PC-9 (cell line): ENCODE data around the gene MROH9. TPM values are rescaled to one million over a fixed set of nuclear protein-coding genes. Genes with fewer than 3 reads are reported as not detected.

Experiments
- BruUV-seq: library from RNA; stranded (reverse); fragments of 400-500 nt; replicated peaks from 2 replicates; lab custom pipeline; 2021; lab: Mats Ljungman, UMichigan
- CTCF ChIA-PET: fragments of 300-600 bp; sonication (Branson Sonifier 250); formaldehyde crosslinking; loops from one replicate; lab custom pipeline; 2022; ENCODE audit warnings: antibody characterized with exemption; lab: Charles Lee
- POLR2A ChIA-PET: fragments of 300-600 bp; sonication (Branson Sonifier 250); formaldehyde crosslinking; loops from one replicate; lab custom pipeline; 2022; ENCODE audit warnings: antibody characterized with exemption; ENCODE audit not compliant: unreplicated experiment; lab: Charles Lee
- DNase-seq, 2 experiments: peaks; one replicate each; pipeline versions ENCODE4 v3.0.0 to v3.0.0-alpha.2; 2015 to 2022; ENCODE audit warnings: mixed read lengths in 1 of 2
- H2AFZ ChIP-seq: fragments of 200-600 bp; sonication (generic); 2 replicates; pipeline ENCODE4 v1.8.1; 2017; ENCODE audit warnings: antibody characterized with exemption
- H3F3A ChIP-seq: fragments of 200-600 bp; sonication (generic); 2 replicates; pipeline ENCODE4 v1.8.1; 2017; ENCODE audit warnings: antibody characterized with exemption, mild to moderate bottlenecking, low read depth; ENCODE audit not compliant: insufficient read depth
- H3K27ac ChIP-seq: fragments of 200-600 bp; sonication (generic); 2 replicates; pipeline ENCODE4 v1.6.1; 2016; ENCODE audit warnings: mixed run types
- H3K27me3 ChIP-seq: fragments of 200-600 bp; sonication (generic); 2 replicates; pipeline ENCODE4 v1.6.1; 2016; ENCODE audit warnings: low read depth, mixed run types; ENCODE audit not compliant: insufficient read depth
- H3K36me3 ChIP-seq: fragments of 200-600 bp; sonication (generic); 2 replicates; pipeline ENCODE4 v1.6.1; 2016; ENCODE audit warnings: low read depth, mixed run types
- H3K4me1 ChIP-seq: fragments of 200-600 bp; sonication (generic); replicated peaks from 2 replicates; pipeline ENCODE4 v1.6.1; 2016; ENCODE audit warnings: mixed run types; ENCODE audit not compliant: insufficient read depth
- H3K4me2 ChIP-seq: fragments of 200-600 bp; sonication (generic); 2 replicates; pipeline ENCODE4 v1.6.1; 2017; ENCODE audit warnings: mixed run types
- H3K4me3 ChIP-seq: fragments of 200-600 bp; sonication (generic); 2 replicates; pipeline ENCODE4 v1.6.1; 2016; ENCODE audit warnings: mixed run types
- H3K79me2 ChIP-seq: fragments of 200-600 bp; sonication (generic); 2 replicates; pipeline ENCODE4 v1.6.1; 2017; ENCODE audit warnings: low read depth, mixed run types
- H3K9me2 ChIP-seq: fragments of 200-600 bp; sonication (generic); 2 replicates; pipeline ENCODE4 v1.8.1; 2017; ENCODE audit warnings: mild to moderate bottlenecking; ENCODE audit not compliant: insufficient read depth
- H3K9me3 ChIP-seq: fragments of 200-600 bp; sonication (generic); 2 replicates; pipeline ENCODE4 v1.8.1; 2016; ENCODE audit warnings: low read depth; ENCODE audit not compliant: insufficient read depth
- H4K20me1 ChIP-seq: fragments of 200-600 bp; sonication (generic); 2 replicates; pipeline ENCODE4 v1.8.1; 2017; ENCODE audit not compliant: insufficient read depth
- EZH2 ChIP-seq: fragments of 200-600 bp; sonication (generic); IDR thresholded peaks from 2 replicates; pipeline ENCODE4 v1.8.0; 2017; ENCODE audit warnings: antibody characterized with exemption, low read depth
- intact Hi-C: fragments of 100-400 bp; cut with micrococcal nuclease; formaldehyde crosslinking; loops from one replicate; pipeline ENCODE4 v1.10.0; 2022; ENCODE audit not compliant: unreplicated experiment
- total RNA-seq: library from RNA; stranded (reverse); gene quantifications from 2 replicates; pipeline ENCODE4 v1.2.3, GENCODE V29; 2021
- TF ChIP-seq, protein P1 (sequence below): fragments of 200-600 bp; sonication (generic); conservative IDR thresholded peaks from 2 replicates; pipeline ENCODE4 v1.6.1; 2017; ENCODE audit warnings: mixed run types, antibody characterized with exemption, mild to moderate bottlenecking, moderate library complexity

Gene MROH9
- total RNA-seq, 1 experiment from 2014 or later: not detected

DNA sequence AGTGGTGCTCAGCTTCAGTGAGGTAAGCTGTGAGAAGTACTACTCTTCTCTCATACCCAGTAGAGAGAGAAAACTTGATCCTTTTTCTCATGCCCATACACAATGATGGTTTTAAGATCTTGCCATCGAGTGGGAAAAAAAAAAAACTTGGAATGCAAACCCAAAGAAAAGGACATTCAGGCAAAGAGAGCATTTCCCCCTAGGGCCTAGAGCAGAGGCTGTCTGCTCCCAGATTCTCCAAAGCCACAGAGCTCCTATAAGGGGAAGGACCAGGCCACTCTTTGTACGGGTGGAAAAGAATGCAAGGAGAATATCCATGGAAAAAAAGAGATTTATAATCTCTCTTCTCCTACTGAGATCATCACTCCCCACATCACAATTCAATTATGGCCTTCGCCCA, 34.9 kb downstream of the MROH9 start:
- CTCF ChIA-PET: no interaction called here

DNA sequence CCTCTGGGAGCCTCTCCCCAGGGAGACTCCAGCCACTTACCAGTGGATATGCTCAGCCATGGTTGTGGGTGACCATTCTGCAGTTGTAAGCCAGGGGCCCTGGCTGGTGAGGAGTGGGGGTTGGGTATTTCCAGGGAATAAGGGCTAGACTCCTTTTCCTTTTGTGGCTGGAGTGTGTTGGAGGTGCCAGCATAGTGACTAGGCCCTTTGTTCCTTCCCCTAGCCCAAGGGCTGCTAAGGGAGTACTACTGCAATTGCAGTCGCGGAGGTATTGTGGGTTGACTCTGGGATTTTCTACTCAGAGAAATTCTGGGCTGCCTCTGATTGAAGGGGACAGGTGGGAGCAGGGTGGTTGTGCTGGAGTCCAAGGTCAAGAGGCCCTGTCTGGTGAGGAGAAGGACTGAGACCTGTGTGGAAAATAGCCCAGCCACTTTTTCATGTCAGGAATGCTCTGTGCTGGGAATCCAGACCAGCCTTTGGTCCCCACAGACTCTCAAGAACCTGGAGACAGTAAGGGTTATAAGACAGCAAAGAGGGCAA, 43.1 kb downstream of the MROH9 start:
- DNase-seq: no peak
- no peaks in the 10 kb centered on the region for H4K20me1 ChIP-seq
- no peaks in the 10 kb centered on the region for H3K9me3 ChIP-seq
- intact Hi-C loops: no loop called here
- H3K4me3 ChIP-seq: no peak overlapping the region
- H3F3A ChIP-seq: no peaks in the 10 kb centered on the region
- no peaks in the 10 kb centered on the region for H3K79me2 ChIP-seq
- no TSS peak for BruUV-seq
- no peak for TF ChIP-seq EZH2
- TF ChIP-seq, protein P1, sequence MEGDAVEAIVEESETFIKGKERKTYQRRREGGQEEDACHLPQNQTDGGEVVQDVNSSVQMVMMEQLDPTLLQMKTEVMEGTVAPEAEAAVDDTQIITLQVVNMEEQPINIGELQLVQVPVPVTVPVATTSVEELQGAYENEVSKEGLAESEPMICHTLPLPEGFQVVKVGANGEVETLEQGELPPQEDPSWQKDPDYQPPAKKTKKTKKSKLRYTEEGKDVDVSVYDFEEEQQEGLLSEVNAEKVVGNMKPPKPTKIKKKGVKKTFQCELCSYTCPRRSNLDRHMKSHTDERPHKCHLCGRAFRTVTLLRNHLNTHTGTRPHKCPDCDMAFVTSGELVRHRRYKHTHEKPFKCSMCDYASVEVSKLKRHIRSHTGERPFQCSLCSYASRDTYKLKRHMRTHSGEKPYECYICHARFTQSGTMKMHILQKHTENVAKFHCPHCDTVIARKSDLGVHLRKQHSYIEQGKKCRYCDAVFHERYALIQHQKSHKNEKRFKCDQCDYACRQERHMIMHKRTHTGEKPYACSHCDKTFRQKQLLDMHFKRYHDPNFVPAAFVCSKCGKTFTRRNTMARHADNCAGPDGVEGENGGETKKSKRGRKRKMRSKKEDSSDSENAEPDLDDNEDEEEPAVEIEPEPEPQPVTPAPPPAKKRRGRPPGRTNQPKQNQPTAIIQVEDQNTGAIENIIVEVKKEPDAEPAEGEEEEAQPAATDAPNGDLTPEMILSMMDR: no peak
- H3K9me2 ChIP-seq: no peaks in the 10 kb centered on the region
- no peaks in the 10 kb centered on the region for H3K27me3 ChIP-seq
- CTCF ChIA-PET: no interaction called here
- POLR2A ChIA-PET: no interaction called here
- H2AFZ ChIP-seq: no peak overlapping the region
- no peak overlapping the region for H3K27ac ChIP-seq
- H3K4me2 ChIP-seq: no peak overlapping the region
- H3K4me1 ChIP-seq: no peaks in the 10 kb centered on the region
- H3K36me3 ChIP-seq: no peaks in the 10 kb centered on the region

More for the DNA sequence above, 34.9 kb downstream of the MROH9 start:
- Histone ChIP-seq H4K20me1 (no peaks in the 10 kb centered on the region), H3K4me2 (no peak overlapping the region), H2AFZ (no peak overlapping the region), H3K9me2 (no peaks in the 10 kb centered on the region), H3K9me3 (no peaks in the 10 kb centered on the region), H3K27me3 (0 out of 2 replicates have a peak, but pooled peaks cover 4% of the 10 kb centered on the region), H3F3A (no peaks in the 10 kb centered on the region), H3K4me3 (no peak overlapping the region), H3K4me1 (no peaks in the 10 kb centered on the region), H3K27ac (no peak overlapping the region), H3K79me2 (no peaks in the 10 kb centered on the region), H3K36me3 (no peaks in the 10 kb centered on the region)
- DNase-seq: no peak
- POLR2A ChIA-PET: no interaction called here
- BruUV-seq: no TSS peak
- intact Hi-C loops: no loop called here
- TF ChIP-seq EZH2: no peak

DNA sequence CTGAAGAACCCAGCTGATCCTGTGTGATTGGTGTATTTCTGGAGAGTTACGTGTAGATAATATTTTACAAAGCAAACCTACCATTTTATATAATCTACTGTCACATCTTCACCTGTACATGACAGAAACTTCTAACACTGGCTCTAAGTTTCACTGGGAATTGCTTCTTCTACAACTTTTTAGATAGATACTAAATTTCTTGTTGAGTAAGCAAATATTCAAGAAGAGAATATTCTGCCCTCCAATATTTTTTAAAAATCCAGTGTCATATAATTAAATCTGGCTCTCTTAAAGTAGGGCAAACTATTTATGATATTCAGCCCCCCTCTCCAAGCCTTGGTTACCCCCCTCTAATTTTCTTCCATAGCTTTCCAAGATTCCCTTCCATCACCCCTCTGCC, 50.1 kb downstream of the MROH9 start:
- no TSS peak for BruUV-seq
- H3K27me3 ChIP-seq: no peaks in the 10 kb centered on the region
- H2AFZ ChIP-seq: no peak overlapping the region
- H4K20me1 ChIP-seq: no peaks in the 10 kb centered on the region
- H3K9me3 ChIP-seq: no peaks in the 10 kb centered on the region
- no peak for DNase-seq
- no peaks in the 10 kb centered on the region for H3K4me1 ChIP-seq
- H3K9me2 ChIP-seq: no peaks in the 10 kb centered on the region
- CTCF ChIA-PET: no interaction called here
- no peak overlapping the region for H3K4me2 ChIP-seq
- H3K79me2 ChIP-seq: no peaks in the 10 kb centered on the region
- no peaks in the 10 kb centered on the region for H3F3A ChIP-seq
- no peak overlapping the region for H3K27ac ChIP-seq
- intact Hi-C loops: no loop called here
- H3K36me3 ChIP-seq: no peaks in the 10 kb centered on the region
- H3K4me3 ChIP-seq: no peak overlapping the region
- TF ChIP-seq EZH2: no peak
- TF ChIP-seq, protein P1: no peak
- POLR2A ChIA-PET: no interaction called here

DNA sequence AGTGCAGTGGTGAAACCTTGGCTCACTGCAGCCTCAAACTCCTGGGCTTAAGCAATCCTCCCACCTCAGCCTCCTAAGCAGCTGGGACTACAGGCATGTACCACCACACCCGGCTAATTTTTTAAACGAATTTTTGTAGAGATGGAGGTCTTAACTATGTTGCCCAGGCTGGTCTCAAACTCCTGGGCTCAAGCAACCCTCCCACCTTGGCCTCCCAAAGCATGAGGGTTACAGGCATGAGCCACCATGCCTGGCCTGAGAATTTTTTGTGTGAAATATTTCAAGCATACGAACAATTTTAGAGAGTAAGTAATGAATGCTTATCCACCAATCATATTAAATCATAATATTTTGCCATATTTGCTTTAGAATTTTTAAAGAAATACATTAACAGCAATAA, 51.6 kb downstream of the MROH9 start:
- Histone ChIP-seq H3F3A (no peaks in the 10 kb centered on the region), H3K4me1 (no peaks in the 10 kb centered on the region), H4K20me1 (no peaks in the 10 kb centered on the region), H3K4me2 (no peak overlapping the region), H3K9me3 (no peaks in the 10 kb centered on the region), H3K79me2 (no peaks in the 10 kb centered on the region), H3K27me3 (no peaks in the 10 kb centered on the region), H3K36me3 (no peaks in the 10 kb centered on the region), H3K9me2 (no peaks in the 10 kb centered on the region), H2AFZ (no peak overlapping the region), H3K4me3 (no peak overlapping the region), H3K27ac (no peak overlapping the region)
- TF ChIP-seq EZH2: no peak
- TF ChIP-seq, protein P1: no peak
- BruUV-seq: no TSS peak
- ChIA-PET POLR2A (no interaction called here), CTCF (no interaction called here)
- intact Hi-C loops: no loop called here
- no peak for DNase-seq
